ENCODE results near the gene CTXN3. TPM values are rescaled to one million over a fixed set of nuclear protein-coding genes. Genes with fewer than 3 reads are reported as not detected.

The CTXN3 gene
- total RNA-seq, 4 donors from 2014 or later = not detected

- WGBS = 84% methylated on average over 1 of the region's 1 CpG
- no peak for TF ChIP-seq CTCF (IDR thresholded peaks at IDR 0.05)
- TF ChIP-seq POLR2AphosphoS5 (IDR thresholded peaks at IDR 0.05) = no peak
- no peak for TF ChIP-seq EP300 (IDR thresholded peaks at IDR 0.05)
- no peak for TF ChIP-seq POLR2A (IDR thresholded peaks at IDR 0.05)
- no peaks in the 10 kb centered on the region for H3K9me3 ChIP-seq
- H3K27ac ChIP-seq = no peak overlapping the region
- DNase-seq (ENCODE audit: low spot score in 2 of 2) = no peak
- H3K4me3 ChIP-seq = no peak overlapping the region
- H3K4me1 ChIP-seq = no peaks in the 10 kb centered on the region
- no peaks in the 10 kb centered on the region for H3K36me3 ChIP-seq
- no peaks in the 10 kb centered on the region for H3K27me3 ChIP-seq
These were observed 31.7 kb downstream of the CTXN3 start for GRCh38 chr5:127680595-127680994.

- Histone ChIP-seq H3K27ac (no peak overlapping the region), H3K27me3 (no peaks in the 10 kb centered on the region), H3K9me3 (no peaks in the 10 kb centered on the region), H3K4me3 (no peak overlapping the region), H3K36me3 (no peaks in the 10 kb centered on the region), H3K4me1 (no peaks in the 10 kb centered on the region)
- 52% methylated on average over 4 of the region's 4 CpGs for WGBS
- DNase-seq (ENCODE audit: low spot score in 2 of 2) = no peak
- TF ChIP-seq POLR2AphosphoS5 (IDR thresholded peaks at IDR 0.05) = no peak
- no peak for TF ChIP-seq EP300 (IDR thresholded peaks at IDR 0.05)
- TF ChIP-seq POLR2A (IDR thresholded peaks at IDR 0.05) = no peak
- no peak for TF ChIP-seq CTCF (IDR thresholded peaks at IDR 0.05)
These were observed 34.1 kb downstream of the CTXN3 start for GRCh38 chr5:127683008-127683407.

GRCh38 chr5:127684726-127685467, 36.0 kb downstream of the CTXN3 start:
- Histone ChIP-seq H3K4me3 (no peak overlapping the region), H3K27me3 (no peaks in the 10 kb centered on the region), H3K27ac (no peak overlapping the region), H3K4me1 (no peaks in the 10 kb centered on the region), H3K9me3 (no peaks in the 10 kb centered on the region), H3K36me3 (no peaks in the 10 kb centered on the region)
- WGBS = 79% methylated on average over 6 of the region's 6 CpGs
- no peak for DNase-seq (ENCODE audit: low spot score in 2 of 2)
- TF ChIP-seq POLR2A (IDR thresholded peaks at IDR 0.05) (no peak), CTCF (IDR thresholded peaks at IDR 0.05) (no peak), POLR2AphosphoS5 (IDR thresholded peaks at IDR 0.05) (no peak), EP300 (IDR thresholded peaks at IDR 0.05) (no peak)

GRCh38 chr5:127685662-127686061, 36.8 kb downstream of the CTXN3 start:
- DNase-seq (ENCODE audit: low spot score in 2 of 2) = no peak
- no peaks in the 10 kb centered on the region for H3K4me1 ChIP-seq
- TF ChIP-seq POLR2AphosphoS5 (IDR thresholded peaks at IDR 0.05) (no peak), EP300 (IDR thresholded peaks at IDR 0.05) (no peak), CTCF (IDR thresholded peaks at IDR 0.05) (no peak), POLR2A (IDR thresholded peaks at IDR 0.05) (no peak)
- H3K4me3 ChIP-seq = no peak overlapping the region
- no peaks in the 10 kb centered on the region for H3K36me3 ChIP-seq
- no peaks in the 10 kb centered on the region for H3K9me3 ChIP-seq
- WGBS = 32% methylated on average over 2 of the region's 2 CpGs
- H3K27ac ChIP-seq = no peak overlapping the region
- no peaks in the 10 kb centered on the region for H3K27me3 ChIP-seq

- no peak for DNase-seq (ENCODE audit: low spot score in 2 of 2)
- Histone ChIP-seq H3K4me3 (no peak overlapping the region), H3K36me3 (no peaks in the 10 kb centered on the region), H3K27ac (no peak overlapping the region), H3K4me1 (no peaks in the 10 kb centered on the region), H3K9me3 (no peaks in the 10 kb centered on the region), H3K27me3 (no peaks in the 10 kb centered on the region)
- TF ChIP-seq POLR2AphosphoS5 (IDR thresholded peaks at IDR 0.05) = no peak
- TF ChIP-seq POLR2A (IDR thresholded peaks at IDR 0.05) = no peak
- TF ChIP-seq EP300 (IDR thresholded peaks at IDR 0.05) = no peak
- no peak for TF ChIP-seq CTCF (IDR thresholded peaks at IDR 0.05)
These were observed 37.5 kb downstream of the CTXN3 start for GRCh38 chr5:127686424-127686823.
